TTC549 (cell line): ENCODE results near the gene NOD2.

Experiments
- FAIRE-seq: peaks from 2 replicates; lab custom pipeline; 2012; peaks lifted over from hg19 to GRCh38; lab: Jason Lieb, UNC

Gene NOD2

GRCh38 chr16:50670476-50670875, 22.9 kb upstream of the NOD2 start:
- no peak for FAIRE-seq

GRCh38 chr16:50671644-50672260, 21.7 kb upstream of the NOD2 start:
- no peak for FAIRE-seq

- no peak for FAIRE-seq
Observed at GRCh38 chr16:50673496-50674275, 19.7 kb upstream of the NOD2 start.

GRCh38 chr16:50674831-50675230, 18.6 kb upstream of the NOD2 start:
- FAIRE-seq = no peak

- no peak for FAIRE-seq
Observed at GRCh38 chr16:50675686-50676610, 17.5 kb upstream of the NOD2 start.

GRCh38 chr16:50676684-50677225, 16.7 kb upstream of the NOD2 start:
- FAIRE-seq = no peak

- no peak for FAIRE-seq
Observed at GRCh38 chr16:50677351-50677750, 16.1 kb upstream of the NOD2 start.

- FAIRE-seq = no peak
Observed at GRCh38 chr16:50678531-50678930, 14.9 kb upstream of the NOD2 start.

GRCh38 chr16:50679266-50679665, 14.1 kb upstream of the NOD2 start:
- no peak for FAIRE-seq

- FAIRE-seq = no peak
Observed at GRCh38 chr16:50679676-50680555, 13.5 kb upstream of the NOD2 start.

- FAIRE-seq = no peak
Observed at GRCh38 chr16:50680556-50680893, 12.9 kb upstream of the NOD2 start.

GRCh38 chr16:50681021-50681885, 12.2 kb upstream of the NOD2 start, which contains the start of gene SNX20:
TSS of gene SNX20 (minus strand) at chr16:50681312. CDS start at chr16:50677526, 3,786 bp downstream.
- FAIRE-seq = no peak

GRCh38 chr16:50683689-50684374, 9.6 kb upstream of the NOD2 start:
- FAIRE-seq = no peak

- FAIRE-seq = no peak
Observed at GRCh38 chr16:50684823-50685461, 8.5 kb upstream of the NOD2 start.

GRCh38 chr16:50685462-50686063, 7.8 kb upstream of the NOD2 start:
- FAIRE-seq = no peak

GRCh38 chr16:50688083-50688482, 5.3 kb upstream of the NOD2 start:
- FAIRE-seq = no peak

- no peak for FAIRE-seq
Observed at GRCh38 chr16:50688867-50689266, 4.5 kb upstream of the NOD2 start.

- FAIRE-seq = no peak
Observed at GRCh38 chr16:50690177-50690576, 3.2 kb upstream of the NOD2 start.

- no peak for FAIRE-seq
Observed at GRCh38 chr16:50692644-50692998, 785 bp upstream of the NOD2 start.
